K562 (cell line): Measurements from ENCODE around the gene LILRA6. TPM values are rescaled to one million over a fixed set of nuclear protein-coding genes. Genes with fewer than 3 reads are reported as not detected.

Experiments
- AFF4 ChIP-seq: sonication (generic); formaldehyde crosslinking; IDR thresholded peaks from 2 replicates; pipeline ENCODE4 v1.8.0; 2023; ENCODE audit warnings: mild to moderate bottlenecking, missing genetic modification reagents
- CBX3 ChIP-seq, 2 experiments: IDR thresholded peaks; 1 replicate in 1 of 2; 2 replicates in 1 of 2; pipeline ENCODE4 v1.6.1; 2012; ENCODE audit warnings: inconsistent platforms in 2 of 2, low read length in 2 of 2, borderline replicate concordance in 1 of 2, control low read depth in 1 of 2
- CLOCK ChIP-seq: fragments of 250-450 bp; sonication (Bioruptor Pico); IDR thresholded peaks from 2 replicates; pipeline ENCODE4 v1.4.0; 2020; ENCODE audit warnings: mild to moderate bottlenecking, moderate library complexity, borderline replicate concordance
- E2F6 ChIP-seq, 2 experiments: IDR thresholded peaks; 2 replicates each; pipeline ENCODE4 v1.6.1; 2011; ENCODE audit warnings: borderline replicate concordance in 1 of 2, control low read depth in 1 of 2, low read depth in 1 of 2, low read length in 1 of 2, mild to moderate bottlenecking in 1 of 2, mixed read lengths in 1 of 2, moderate library complexity in 1 of 2; ENCODE audit not compliant: insufficient read depth in 1 of 2, insufficient read length in 1 of 2, poor library complexity in 1 of 2, severe bottlenecking in 1 of 2; ENCODE audit errors: extremely low read depth in 1 of 2
- GABPB1 ChIP-seq: sonication (generic); formaldehyde crosslinking; IDR thresholded peaks from 2 replicates; pipeline ENCODE4 v1.8.0; 2022; ENCODE audit warnings: mild to moderate bottlenecking, missing genetic modification reagents
- KAT7 ChIP-seq: sonication (generic); formaldehyde crosslinking; IDR thresholded peaks from 2 replicates; pipeline ENCODE4 v1.8.0; 2022; ENCODE audit warnings: missing genetic modification reagents, mild to moderate bottlenecking, borderline replicate concordance
- L3MBTL2 ChIP-seq: fragments of 450-650 bp; IDR thresholded peaks from 2 replicates; pipeline ENCODE4 v1.6.1; 2016; ENCODE audit warnings: mild to moderate bottlenecking, moderate library complexity
- MNT ChIP-seq, 2 experiments: fragments of 450-650 bp; conservative IDR thresholded peaks; 2 replicates each; pipeline ENCODE4 v1.6.1; 2017; ENCODE audit warnings: mild to moderate bottlenecking in 2 of 2, moderate library complexity in 2 of 2
- RBFOX2 ChIP-seq: fragments of 200-400 bp; formaldehyde crosslinking; IDR thresholded peaks from 2 replicates; pipeline ENCODE4 v1.6.1; 2017; ENCODE audit warnings: low read depth, mild to moderate bottlenecking, low read length, moderate library complexity
- SIRT6 ChIP-seq: IDR thresholded peaks from one replicate; pipeline ENCODE4 v1.6.1; 2012; ENCODE audit warnings: low read depth, mild to moderate bottlenecking, control low read depth, inconsistent platforms, low read length, moderate library complexity
- SRF ChIP-seq, 2 experiments: fragments of 250-450, 450-650 bp in 1 of 2; sonication (Bioruptor Pico) in 1 of 2; sonication (generic) in 1 of 2; formaldehyde crosslinking; IDR thresholded peaks; 2 replicates each; pipeline versions ENCODE4 v1.5.0 to v1.5.1; 2020 to 2022; ENCODE audit warnings: mild to moderate bottlenecking in 1 of 2, missing genetic modification reagents in 1 of 2
- TFAP4 ChIP-seq: sonication (generic); formaldehyde crosslinking; IDR thresholded peaks from 2 replicates; pipeline ENCODE4 v1.8.0; 2022; ENCODE audit warnings: missing genetic modification reagents, mild to moderate bottlenecking, moderate library complexity, borderline replicate concordance
- polyA plus RNA-seq, 8 experiments: library from polyadenylated mRNA; depleted of rRNA in 4 of 8; stranded (reverse) in 5 of 8; unstranded in 3 of 8; fragments of >200 nt; fragmentation: Nextera tagmentation in 2 of 8; fragmentation: Illumina TruSeq in 1 of 8; extraction: Ambion mirVana in 2 of 8; extraction: Trizol in 1 of 8; gene quantifications; 2 replicates each; pipeline versions ENCODE4 v1.2.1 to v1.2.3, GENCODE V29; 2011 to 2014; ENCODE audit warnings: inconsistent platforms in 1 of 8, missing spikeins in 1 of 8
- total RNA-seq, 7 experiments: library from RNA; depleted of rRNA in 6 of 7; stranded (reverse); fragments of >200 nt in 6 of 7; fragmentation: Illumina TruSeq in 2 of 7; extraction: Trizol in 2 of 7; gene quantifications; 2 replicates each; pipeline versions ENCODE4 v1.2.1 to v1.2.3, GENCODE V29; 2011 to 2021; ENCODE audit warnings: low replicate concordance in 1 of 7

The LILRA6 gene
- total and polyA plus RNA-seq, 9 of the 15 experiments (the other 6 are each of a cell fraction or from before 2014, with no cell fraction given): 0.03 TPM; not detected in 8

- TF ChIP-seq TFAP4 (CRISPR knock-in tag) (peak; percentile 43; the same call in 1 of the 2 replicates), RBFOX2 (peak; percentile 84), SIRT6 (peak; percentile 54), SRF (CRISPR knock-in tag; IDR thresholded peaks at IDR 0.05) (peak in 1 of 2 experiments; percentile 57; a peak in 1 of 4 replicates), AFF4 (CRISPR knock-in tag) (peak; percentile 79; the same call in 1 of the 2 replicates), GABPB1 (CRISPR knock-in tag) (peak; percentile 68), MNT (conservative IDR thresholded peaks at IDR 0.05) (peak; percentile 93 to 94), CLOCK (CRISPR knock-in tag) (no peak), CBX3 (IDR thresholded peaks at IDR 0.05; ENCODE audit: borderline replicate concordance in 1 of 2, low read length in 2 of 2) (0 out of 3 replicates have a peak, but pooled peaks of 1 of the 2 experiments have one; percentile 30), L3MBTL2 (peak; percentile 90), E2F6 (IDR thresholded peaks at IDR 0.05; ENCODE audit: borderline replicate concordance in 1 of 2, extremely low read depth in 1 of 2, insufficient read depth in 1 of 2, insufficient read length in 1 of 2, low read depth in 1 of 2, low read length in 1 of 2, poor library complexity in 1 of 2, severe bottlenecking in 1 of 2) (peak in 1 of 2 experiments; percentile 59), KAT7 (no peak)
Measured at GRCh38 chr19:54189735-54190502, 52.7 kb downstream of the LILRA6 start (continued).
